Erythroblast (primary cell): ENCODE measurements around the gene MBD4.

Experiments used
- GATA1 ChIP-seq: IDR thresholded peaks from 2 replicates; pipeline ENCODE4 v1.6.1; 2011; ENCODE audit warnings: low read depth, mild to moderate bottlenecking, control low read depth, low read length, moderate library complexity
- POLR2A ChIP-seq: IDR thresholded peaks from 2 replicates; pipeline ENCODE4 v1.6.1; 2011; ENCODE audit warnings: mild to moderate bottlenecking, low read length

DNA sequence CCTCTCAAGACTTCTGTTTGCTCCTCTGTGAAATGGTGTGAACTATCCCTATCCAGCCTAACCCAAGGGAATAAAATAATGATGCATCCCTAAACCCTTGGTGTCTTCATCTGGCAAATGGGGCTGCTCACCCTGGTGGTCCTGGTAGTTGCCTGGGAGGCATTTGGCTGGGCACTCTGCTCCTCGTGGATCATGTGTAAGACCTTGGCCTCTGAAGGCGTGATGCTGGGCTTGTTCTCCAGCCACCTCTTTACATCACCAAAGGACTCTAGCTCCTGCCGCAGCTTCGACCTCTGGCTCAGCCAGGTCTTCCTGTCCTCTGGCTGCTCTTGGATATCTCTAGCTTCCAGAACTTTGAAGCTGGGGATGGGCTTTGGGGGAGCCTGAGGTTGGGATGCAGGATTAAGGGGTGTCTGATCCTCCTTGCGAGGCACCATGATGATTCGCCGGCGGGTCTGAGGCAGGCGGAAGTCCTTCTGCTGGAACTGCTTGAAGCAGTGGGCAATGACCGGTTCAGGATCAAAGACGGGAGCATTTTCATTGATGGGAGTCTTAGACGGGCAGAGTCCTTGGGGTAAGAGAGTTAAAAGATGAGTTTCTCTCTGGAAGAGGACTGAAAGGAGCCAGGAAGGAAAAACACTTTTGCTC is 18.4 kb downstream of the MBD4 start:
- TF ChIP-seq POLR2A (no peak), GATA1 (no peak)
